KOPT-K1 (cell line): Measurements from ENCODE around the gene NYAP2.

Experiments
- H3K27ac ChIP-seq: fragments of 200-600 bp; sonication (generic); 2 replicates; pipeline ENCODE4 v1.5.1; 2016; ENCODE audit warnings: antibody characterized with exemption, mild to moderate bottlenecking, low read depth, low read length; ENCODE audit not compliant: poor library complexity, severe bottlenecking
- H3K36me3 ChIP-seq: fragments of 200-600 bp; sonication (generic); 2 replicates; pipeline ENCODE4 v1.5.1; 2017; ENCODE audit warnings: antibody characterized with exemption, mild to moderate bottlenecking, low read length, moderate library complexity; ENCODE audit not compliant: insufficient read depth
- H3K9me3 ChIP-seq: fragments of 200-600 bp; sonication (generic); 2 replicates; pipeline ENCODE4 v1.5.1; 2017; ENCODE audit warnings: antibody characterized with exemption, low read length, mild to moderate bottlenecking; ENCODE audit not compliant: insufficient read depth, poor library complexity, severe bottlenecking

Gene NYAP2

GRCh38 chr2:225690153-225690552 lies 290.6 kb downstream of the NYAP2 start:
- Histone ChIP-seq H3K9me3 (no peaks in the 10 kb centered on the region), H3K27ac (no peak overlapping the region), H3K36me3 (no peaks in the 10 kb centered on the region)

GRCh38 chr2:225691711-225692110 lies 292.2 kb downstream of the NYAP2 start:
- Histone ChIP-seq H3K36me3 (no peaks in the 10 kb centered on the region), H3K9me3 (no peaks in the 10 kb centered on the region), H3K27ac (no peak overlapping the region)

GRCh38 chr2:225693259-225693658 lies 293.7 kb downstream of the NYAP2 start:
- no peaks in the 10 kb centered on the region for H3K9me3 ChIP-seq
- H3K27ac ChIP-seq, result no peak overlapping the region
- H3K36me3 ChIP-seq, result no peaks in the 10 kb centered on the region

GRCh38 chr2:225694664-225695063 lies 295.2 kb downstream of the NYAP2 start:
- Histone ChIP-seq H3K36me3 (no peaks in the 10 kb centered on the region), H3K9me3 (no peaks in the 10 kb centered on the region), H3K27ac (no peak overlapping the region)

- no peak overlapping the region for H3K27ac ChIP-seq
- no peaks in the 10 kb centered on the region for H3K36me3 ChIP-seq
- H3K9me3 ChIP-seq, result no peaks in the 10 kb centered on the region
Observed at GRCh38 chr2:225697936-225698335, 298.4 kb downstream of the NYAP2 start.
